ENCODE data around the gene RHBDF1.

DNA sequence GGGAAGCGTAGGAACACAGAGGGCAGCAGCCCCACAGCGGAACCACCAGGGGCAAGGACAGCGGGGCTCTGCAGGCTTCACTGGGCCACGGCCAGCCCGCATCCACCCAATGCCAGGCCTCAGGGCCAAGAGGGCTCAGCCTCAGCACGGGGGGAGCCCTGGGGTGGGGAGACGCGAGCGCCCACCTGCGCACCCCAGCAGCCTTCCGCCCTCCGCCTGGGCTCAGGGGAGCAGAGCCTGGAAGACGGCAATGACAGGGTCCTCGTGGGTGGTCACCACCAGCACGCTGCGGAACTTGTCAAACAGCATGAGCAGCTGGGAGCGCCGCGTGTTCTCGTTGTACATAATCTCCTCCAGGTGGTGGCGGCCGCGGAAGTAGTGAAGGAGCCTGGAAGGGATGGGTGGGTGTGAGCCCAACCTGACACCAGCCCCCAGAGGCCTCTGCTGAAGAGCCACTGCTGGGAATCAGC is 14.1 kb upstream of the RHBDF1 start:
- TF ChIP-seq, protein P1, sequence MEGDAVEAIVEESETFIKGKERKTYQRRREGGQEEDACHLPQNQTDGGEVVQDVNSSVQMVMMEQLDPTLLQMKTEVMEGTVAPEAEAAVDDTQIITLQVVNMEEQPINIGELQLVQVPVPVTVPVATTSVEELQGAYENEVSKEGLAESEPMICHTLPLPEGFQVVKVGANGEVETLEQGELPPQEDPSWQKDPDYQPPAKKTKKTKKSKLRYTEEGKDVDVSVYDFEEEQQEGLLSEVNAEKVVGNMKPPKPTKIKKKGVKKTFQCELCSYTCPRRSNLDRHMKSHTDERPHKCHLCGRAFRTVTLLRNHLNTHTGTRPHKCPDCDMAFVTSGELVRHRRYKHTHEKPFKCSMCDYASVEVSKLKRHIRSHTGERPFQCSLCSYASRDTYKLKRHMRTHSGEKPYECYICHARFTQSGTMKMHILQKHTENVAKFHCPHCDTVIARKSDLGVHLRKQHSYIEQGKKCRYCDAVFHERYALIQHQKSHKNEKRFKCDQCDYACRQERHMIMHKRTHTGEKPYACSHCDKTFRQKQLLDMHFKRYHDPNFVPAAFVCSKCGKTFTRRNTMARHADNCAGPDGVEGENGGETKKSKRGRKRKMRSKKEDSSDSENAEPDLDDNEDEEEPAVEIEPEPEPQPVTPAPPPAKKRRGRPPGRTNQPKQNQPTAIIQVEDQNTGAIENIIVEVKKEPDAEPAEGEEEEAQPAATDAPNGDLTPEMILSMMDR (IDR thresholded peaks at IDR 0.05), result no peak
- TF ChIP-seq POLR2A (IDR thresholded peaks at IDR 0.05), result no peak
